Measurements from ENCODE around the gene GNAQ. TPM values are rescaled to one million over a fixed set of nuclear protein-coding genes. Genes with fewer than 3 reads are reported as not detected.

Gene GNAQ
- total RNA-seq, 4 donors from 2014 or later: 13.1 to 19.7 (median 16.4) TPM

DNA sequence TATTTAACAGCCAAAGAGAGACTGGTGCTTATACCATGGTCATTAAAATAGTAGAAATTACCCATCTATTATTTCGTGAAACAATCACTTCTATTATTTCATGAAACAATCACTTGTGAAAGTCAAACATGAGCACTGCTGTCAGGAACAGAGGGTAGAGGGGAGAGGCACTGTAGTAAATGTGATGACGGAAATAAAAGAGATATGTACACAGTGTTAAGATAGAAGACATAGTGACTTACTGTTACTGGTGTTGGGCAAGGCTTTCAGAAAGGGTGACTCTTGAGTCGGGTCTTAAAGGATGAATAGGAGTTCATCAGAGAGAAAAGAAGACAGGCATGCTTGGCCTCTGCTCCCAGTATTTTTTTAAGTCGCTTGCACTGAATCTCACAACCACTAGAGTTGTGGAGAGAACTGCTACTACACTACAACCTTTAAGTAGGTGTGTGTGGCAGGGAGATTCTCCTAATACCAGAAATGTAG is 220.9 kb downstream of the GNAQ start:
- 95 to 97% methylated on average over 4 of the region's 4 CpGs for WGBS, 2 donors
- no peak for DNase-seq (ENCODE audit: low spot score in 2 of 2)
- H3K4me3 ChIP-seq (ENCODE audit: low read depth, poor library complexity, severe bottlenecking): no peak overlapping the region
- TF ChIP-seq, protein P1, sequence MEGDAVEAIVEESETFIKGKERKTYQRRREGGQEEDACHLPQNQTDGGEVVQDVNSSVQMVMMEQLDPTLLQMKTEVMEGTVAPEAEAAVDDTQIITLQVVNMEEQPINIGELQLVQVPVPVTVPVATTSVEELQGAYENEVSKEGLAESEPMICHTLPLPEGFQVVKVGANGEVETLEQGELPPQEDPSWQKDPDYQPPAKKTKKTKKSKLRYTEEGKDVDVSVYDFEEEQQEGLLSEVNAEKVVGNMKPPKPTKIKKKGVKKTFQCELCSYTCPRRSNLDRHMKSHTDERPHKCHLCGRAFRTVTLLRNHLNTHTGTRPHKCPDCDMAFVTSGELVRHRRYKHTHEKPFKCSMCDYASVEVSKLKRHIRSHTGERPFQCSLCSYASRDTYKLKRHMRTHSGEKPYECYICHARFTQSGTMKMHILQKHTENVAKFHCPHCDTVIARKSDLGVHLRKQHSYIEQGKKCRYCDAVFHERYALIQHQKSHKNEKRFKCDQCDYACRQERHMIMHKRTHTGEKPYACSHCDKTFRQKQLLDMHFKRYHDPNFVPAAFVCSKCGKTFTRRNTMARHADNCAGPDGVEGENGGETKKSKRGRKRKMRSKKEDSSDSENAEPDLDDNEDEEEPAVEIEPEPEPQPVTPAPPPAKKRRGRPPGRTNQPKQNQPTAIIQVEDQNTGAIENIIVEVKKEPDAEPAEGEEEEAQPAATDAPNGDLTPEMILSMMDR (IDR thresholded peaks at IDR 0.05): no peak
- no peak for TF ChIP-seq POLR2A (IDR thresholded peaks at IDR 0.05)
- intact Hi-C loops (cut with DNase I; ENCODE audit: low total_unique reads): no loop called here

DNA sequence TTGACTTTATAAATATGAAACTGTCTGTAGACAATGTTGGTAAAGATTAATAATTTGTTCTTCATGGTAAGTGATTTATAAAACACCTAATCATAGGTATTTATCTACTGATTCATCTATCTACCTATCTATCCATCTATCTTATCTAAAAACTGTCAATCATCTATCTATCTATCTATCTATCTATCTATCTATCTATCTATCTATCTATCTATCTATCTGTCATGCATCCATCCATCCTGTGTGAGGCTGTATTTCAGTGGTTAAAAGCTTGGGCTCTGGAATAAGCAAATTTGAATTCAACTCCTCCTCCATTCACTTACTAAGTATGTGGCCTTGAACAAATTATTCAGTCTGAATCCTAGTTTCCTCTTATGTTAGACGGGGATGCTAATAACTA is 221.6 kb downstream of the GNAQ start:
- no peak overlapping the region for H3K4me3 ChIP-seq (ENCODE audit: low read depth, poor library complexity, severe bottlenecking)
- no peak for TF ChIP-seq POLR2A (IDR thresholded peaks at IDR 0.05)
- TF ChIP-seq, protein P1 (IDR thresholded peaks at IDR 0.05): no peak
- intact Hi-C loops (cut with DNase I; ENCODE audit: low total_unique reads): no loop called here
- no peak for DNase-seq (ENCODE audit: low spot score in 2 of 2)
- 91 to 95% methylated on average over 1 of the region's 1 CpG for WGBS, 2 donors

DNA sequence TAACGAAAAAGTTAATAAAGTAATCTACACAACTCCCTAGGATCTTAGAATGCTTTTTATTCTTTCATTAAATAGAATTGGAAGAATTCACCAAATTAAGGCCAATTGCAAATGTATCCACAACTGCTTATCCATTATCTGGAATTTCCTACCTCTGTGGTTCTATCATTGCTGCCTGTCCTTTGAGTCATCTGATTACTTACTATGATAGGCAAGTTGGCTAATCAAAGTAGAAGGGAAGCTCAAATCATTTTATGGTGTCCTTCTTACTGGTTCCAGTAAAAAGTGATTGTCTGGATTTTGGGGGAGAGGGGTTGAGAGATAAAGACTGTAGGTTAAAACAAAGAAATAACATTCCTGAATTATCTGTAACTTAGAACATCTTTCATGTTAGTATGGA is 222.1 kb downstream of the GNAQ start:
- TF ChIP-seq POLR2A (IDR thresholded peaks at IDR 0.05): no peak
- TF ChIP-seq, protein P1 (IDR thresholded peaks at IDR 0.05): no peak
- WGBS, 2 donors: 95 to 96% methylated on average over 1 of the region's 1 CpG
- intact Hi-C loops (cut with DNase I; ENCODE audit: low total_unique reads): no loop called here
- no peak overlapping the region for H3K4me3 ChIP-seq (ENCODE audit: low read depth, poor library complexity, severe bottlenecking)
- DNase-seq (ENCODE audit: low spot score in 2 of 2): no peak

DNA sequence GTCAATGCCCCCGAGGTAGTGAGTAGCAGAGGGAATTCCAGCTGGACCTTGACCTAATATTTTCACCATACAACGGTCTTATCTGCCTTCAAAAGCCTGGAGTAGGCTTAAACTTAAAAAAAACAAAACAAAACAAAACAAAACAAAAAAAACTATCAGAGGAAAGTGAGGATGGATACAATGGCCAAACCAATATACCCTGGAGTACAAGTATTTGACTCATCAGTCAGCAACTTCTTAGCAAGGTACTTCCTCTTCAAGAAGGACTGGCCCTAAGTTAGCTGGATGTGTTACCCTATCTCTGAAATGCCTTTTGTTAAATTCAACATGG is 222.9 kb downstream of the GNAQ start:
- no peak overlapping the region for H3K4me3 ChIP-seq (ENCODE audit: low read depth, poor library complexity, severe bottlenecking)
- intact Hi-C loops (cut with DNase I; ENCODE audit: low total_unique reads): no loop called here
- 82 to 89% methylated on average over 2 of the region's 2 CpGs for WGBS, 2 donors
- no peak for DNase-seq (ENCODE audit: low spot score in 2 of 2)
- TF ChIP-seq, protein P1 (IDR thresholded peaks at IDR 0.05): no peak
- TF ChIP-seq POLR2A (IDR thresholded peaks at IDR 0.05): no peak

DNA sequence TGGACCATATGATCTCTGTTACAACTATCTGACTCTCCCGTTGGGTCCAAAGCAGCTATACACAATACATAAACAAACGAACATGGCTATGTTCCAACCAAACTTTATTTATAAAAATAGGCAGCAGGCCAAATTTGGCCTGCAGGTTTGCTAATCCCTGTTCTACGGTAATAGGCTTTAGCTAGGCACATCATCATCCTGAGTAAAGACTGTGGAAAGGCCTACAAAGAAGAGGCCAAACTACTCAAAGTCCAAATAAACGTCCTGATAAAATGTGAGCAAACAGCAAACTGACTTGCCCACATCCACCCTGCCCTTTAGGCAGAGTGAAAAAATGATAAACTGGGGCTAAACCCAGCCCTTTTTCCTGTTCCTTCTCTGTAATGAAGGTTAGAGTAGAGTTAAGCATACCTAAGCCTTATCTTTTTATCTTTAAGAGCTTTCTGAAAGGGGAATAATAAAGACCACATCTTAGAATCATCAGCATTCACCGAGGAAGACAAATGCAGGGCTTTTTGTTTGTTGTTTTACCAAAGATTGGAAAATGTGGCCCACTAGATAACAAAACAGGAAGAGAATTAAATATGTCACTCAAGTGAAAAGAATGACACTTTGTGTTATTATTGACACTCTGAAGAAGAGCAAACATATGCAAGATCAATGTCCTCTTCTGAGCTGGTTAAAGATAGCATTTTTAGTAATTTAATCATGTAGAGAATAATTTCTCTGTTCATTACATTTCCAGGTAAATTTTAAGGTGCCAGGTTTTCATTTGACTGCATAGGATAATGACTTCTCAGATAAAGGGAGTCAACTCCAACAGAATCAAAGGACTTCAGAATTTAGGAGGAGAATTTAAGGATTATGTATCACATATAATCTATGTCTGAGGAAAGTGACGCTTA is 223.5 kb downstream of the GNAQ start:
- 57 to 60% methylated on average over 6 of the region's 6 CpGs for WGBS, 2 donors
- TF ChIP-seq, protein P1 (IDR thresholded peaks at IDR 0.05): no peak
- TF ChIP-seq POLR2A (IDR thresholded peaks at IDR 0.05): no peak
- DNase-seq (ENCODE audit: low spot score in 2 of 2): no peak
- H3K4me3 ChIP-seq (ENCODE audit: low read depth, poor library complexity, severe bottlenecking): no peak overlapping the region
- intact Hi-C loops (cut with DNase I; ENCODE audit: low total_unique reads): no loop called here

Measured in lower leg skin (tissue), 4 donors.